AG09309 (cell line): ENCODE measurements around the gene CCDC88A.
"Not testable (repeated sequence)": the region's sequence is repeated elsewhere in the genome, so short reads cannot be mapped to it uniquely, and the experiment has no call there.

Source experiments
- DNase-seq: peaks from one replicate; pipeline ENCODE4 v3.0.0-alpha.2; 2010; ENCODE audit warnings: low read depth
- H3K4me3 ChIP-seq: 2 replicates; pipeline ENCODE4 v1.5.1; 2011; ENCODE audit warnings: mild to moderate bottlenecking, low read depth, low read length, moderate library complexity; ENCODE audit not compliant: control insufficient read depth
- TF ChIP-seq, protein P1 (sequence below): IDR thresholded peaks from 2 replicates; pipeline ENCODE4 v1.5.1; 2011; ENCODE audit warnings: mild to moderate bottlenecking, low read depth, low read length, inconsistent platforms; ENCODE audit not compliant: insufficient read depth, control insufficient read depth; ENCODE audit errors: missing control alignments

Gene CCDC88A

GRCh38 chr2:55311444-55311870 is 108.2 kb downstream of the CCDC88A start:
- no peak overlapping the region for H3K4me3 ChIP-seq
- DNase-seq: peak; percentile 41

GRCh38 chr2:55309446-55309845 is 110.2 kb downstream of the CCDC88A start:
- H3K4me3 ChIP-seq: no peak overlapping the region
- TF ChIP-seq, protein P1, sequence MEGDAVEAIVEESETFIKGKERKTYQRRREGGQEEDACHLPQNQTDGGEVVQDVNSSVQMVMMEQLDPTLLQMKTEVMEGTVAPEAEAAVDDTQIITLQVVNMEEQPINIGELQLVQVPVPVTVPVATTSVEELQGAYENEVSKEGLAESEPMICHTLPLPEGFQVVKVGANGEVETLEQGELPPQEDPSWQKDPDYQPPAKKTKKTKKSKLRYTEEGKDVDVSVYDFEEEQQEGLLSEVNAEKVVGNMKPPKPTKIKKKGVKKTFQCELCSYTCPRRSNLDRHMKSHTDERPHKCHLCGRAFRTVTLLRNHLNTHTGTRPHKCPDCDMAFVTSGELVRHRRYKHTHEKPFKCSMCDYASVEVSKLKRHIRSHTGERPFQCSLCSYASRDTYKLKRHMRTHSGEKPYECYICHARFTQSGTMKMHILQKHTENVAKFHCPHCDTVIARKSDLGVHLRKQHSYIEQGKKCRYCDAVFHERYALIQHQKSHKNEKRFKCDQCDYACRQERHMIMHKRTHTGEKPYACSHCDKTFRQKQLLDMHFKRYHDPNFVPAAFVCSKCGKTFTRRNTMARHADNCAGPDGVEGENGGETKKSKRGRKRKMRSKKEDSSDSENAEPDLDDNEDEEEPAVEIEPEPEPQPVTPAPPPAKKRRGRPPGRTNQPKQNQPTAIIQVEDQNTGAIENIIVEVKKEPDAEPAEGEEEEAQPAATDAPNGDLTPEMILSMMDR: no peak
- DNase-seq: peak; percentile 20

More at GRCh38 chr2:55311444-55311870, 108.2 kb downstream of the CCDC88A start:
- TF ChIP-seq, protein P1: peak; percentile 41

GRCh38 chr2:55302241-55302640 is 117.4 kb downstream of the CCDC88A start:
- DNase-seq: no peak
- no peak overlapping the region for H3K4me3 ChIP-seq
- TF ChIP-seq, protein P1: no peak

DNA sequence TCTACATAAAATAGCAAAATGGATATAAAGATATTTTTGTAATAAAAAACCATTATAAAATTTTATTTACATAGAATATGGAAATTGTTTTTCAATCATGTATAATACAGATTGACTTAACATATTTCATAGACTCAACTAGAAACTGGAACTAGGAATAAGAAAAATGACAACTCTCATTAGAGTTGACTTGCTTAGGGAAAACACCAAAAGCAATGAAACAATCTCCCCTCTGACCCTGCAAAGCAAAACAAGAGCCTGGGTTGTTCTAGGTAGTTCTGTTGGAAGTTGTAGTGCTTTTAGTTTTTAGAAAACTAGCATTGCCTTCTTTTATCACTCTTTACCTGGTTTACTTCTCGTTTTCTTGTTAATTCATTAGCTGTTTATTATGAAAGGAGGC is 118.4 kb downstream of the CCDC88A start:
- H3K4me3 ChIP-seq: no peak overlapping the region
- TF ChIP-seq, protein P1: no peak
- no peak for DNase-seq

GRCh38 chr2:55296393-55296792 is 123.3 kb downstream of the CCDC88A start:
- DNase-seq: no peak
- TF ChIP-seq, protein P1: no peak
- H3K4me3 ChIP-seq: no peak overlapping the region

DNA sequence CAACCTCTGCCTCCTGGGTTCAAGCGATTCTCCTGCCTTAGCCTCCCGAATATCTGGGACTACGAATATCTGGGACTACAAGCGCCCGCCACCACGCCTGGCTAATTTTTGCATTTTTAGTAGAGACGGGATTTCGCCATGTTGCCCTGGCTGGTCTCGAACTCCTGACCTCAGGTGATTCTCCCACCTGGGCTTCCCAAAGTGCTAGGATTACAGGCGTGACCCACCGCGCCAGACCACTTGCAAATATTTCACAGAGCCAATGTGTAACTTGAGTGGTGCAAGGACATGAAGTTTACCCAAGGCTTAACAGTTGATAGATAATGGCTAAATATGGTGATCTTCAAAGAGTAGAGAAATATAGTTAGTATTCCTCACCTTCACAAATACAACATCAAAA is 136.6 kb downstream of the CCDC88A start:
- TF ChIP-seq, protein P1: no peak
- H3K4me3 ChIP-seq: no peak overlapping the region; the same call in 1 of the 2 replicates
- DNase-seq: no peak

DNA sequence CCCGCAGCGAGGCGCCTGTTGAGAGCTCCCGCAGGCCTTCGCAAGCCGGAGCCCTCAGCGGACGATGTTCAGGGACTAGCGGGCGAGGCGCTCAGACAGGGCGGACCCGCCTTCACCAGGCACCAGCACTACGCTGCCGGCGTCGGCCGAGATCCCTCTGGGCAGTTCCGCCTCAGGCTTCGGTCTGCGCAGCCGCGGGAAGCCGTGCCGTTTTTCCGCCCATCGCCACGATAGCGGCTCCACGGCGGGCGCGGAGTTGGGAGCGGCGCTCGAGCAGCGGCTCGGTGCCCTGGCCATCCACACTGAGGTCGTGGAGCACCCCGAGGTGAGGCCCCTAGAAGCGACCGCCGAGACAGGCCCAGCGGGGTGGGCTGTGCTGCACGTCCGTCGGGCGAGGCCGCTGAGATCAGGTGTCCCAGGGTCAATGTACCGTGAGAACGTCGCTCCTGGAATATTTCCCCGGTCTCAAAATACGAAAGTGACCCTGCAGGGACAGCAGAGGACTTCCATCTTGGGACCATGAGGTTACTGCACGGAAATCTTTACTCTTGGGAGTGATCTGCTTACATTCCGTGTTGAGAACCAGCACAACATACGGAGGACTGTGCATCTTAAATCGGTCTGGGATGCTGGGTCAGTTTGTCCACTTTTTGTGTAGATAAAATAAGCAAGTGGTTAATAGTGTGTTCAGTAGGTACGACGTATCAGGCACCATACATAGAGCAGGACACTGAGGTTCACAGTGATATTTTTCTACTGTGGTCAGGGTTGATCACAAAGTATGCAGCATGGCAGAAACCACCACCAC is 137.3 kb downstream of the CCDC88A start:
- DNase-seq: peak; percentile 38
- TF ChIP-seq, protein P1: no peak
- peak overlapping the region; percentile 80 for H3K4me3 ChIP-seq

GRCh38 chr2:55280851-55281546 is 138.7 kb downstream of the CCDC88A start:
- DNase-seq, H3K4me3 ChIP-seq: not testable (repeated sequence)

- not testable (repeated sequence) for DNase-seq, H3K4me3 ChIP-seq
Observed at GRCh38 chr2:55279859-55280424, 139.7 kb downstream of the CCDC88A start.
